ENCODE data around the gene VANGL2. TPM values are rescaled to one million over a fixed set of nuclear protein-coding genes. Genes with fewer than 3 reads are reported as not detected.

Gene VANGL2
- total and polyA plus RNA-seq, 9 of the 15 experiments (the other 6 are each of a cell fraction or from before 2014, with no cell fraction given) = 0.28 to 4.0 (median 0.98) TPM

DNA sequence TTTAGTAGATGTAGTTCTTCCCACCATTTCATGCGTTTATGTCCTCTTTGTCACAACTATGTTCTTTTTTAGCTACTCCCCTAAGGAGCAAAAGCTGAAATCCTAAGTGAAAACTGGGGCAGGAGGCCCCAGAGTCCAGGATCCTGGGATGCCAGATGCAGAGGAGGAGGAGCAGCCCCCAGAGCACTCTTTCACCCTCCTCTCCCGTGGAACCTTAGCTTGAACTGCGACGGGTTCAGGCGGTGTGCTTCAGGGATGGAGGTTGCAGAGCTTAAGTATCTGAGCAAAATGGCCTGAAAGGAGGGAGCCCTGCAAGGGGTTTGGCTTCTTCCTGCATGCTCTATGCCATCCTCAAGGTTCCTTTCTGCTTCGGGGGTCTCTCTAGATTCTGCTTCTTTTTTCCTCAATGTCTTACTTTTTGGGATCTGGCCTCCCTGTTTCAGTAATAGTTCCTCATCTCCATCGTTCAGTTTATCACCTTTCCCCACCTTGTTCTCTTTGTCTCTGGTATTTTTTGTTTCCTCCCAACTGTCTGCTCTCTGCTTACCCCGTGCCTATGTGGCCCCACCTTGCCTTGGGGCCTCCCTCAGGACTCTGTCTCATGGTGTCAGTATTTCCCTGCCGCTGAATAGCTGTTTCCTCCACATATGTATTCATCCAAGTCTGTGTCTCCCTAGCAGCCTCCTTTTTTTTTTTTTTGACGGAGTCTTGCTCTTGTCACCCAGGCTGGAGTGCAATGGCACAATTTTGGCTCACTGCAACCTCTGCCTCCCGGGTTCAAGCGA lies 36.2 kb upstream of the VANGL2 start:
- no peak overlapping the region for H3K4me2 ChIP-seq (ENCODE audit: insufficient read depth, low read length)
- no peaks in the 10 kb centered on the region; the same call in 1 of the 2 replicates for H4K20me1 ChIP-seq (replicated peaks; ENCODE audit: control insufficient read depth, insufficient read depth, low read length)
- no peaks in the 10 kb centered on the region for H3K9me1 ChIP-seq (ENCODE audit: control insufficient read depth, insufficient read depth, low read length)
- H3K9me3 ChIP-seq (replicated peaks; ENCODE audit: control insufficient read depth, insufficient read depth, low read depth, low read length) = no peaks in the 10 kb centered on the region
- peaks cover 31 to 51% of the 10 kb centered on the region in 2 experiments for H3K4me1 ChIP-seq (replicated peaks in 1 of 2; ENCODE audit: control insufficient read depth in 2 of 2, insufficient read depth in 2 of 2, low read length in 2 of 2)
- DNase-seq (ENCODE audit: extremely low read depth in 1 of 4, low spot score in 3 of 4) = no peak
- FAIRE-seq = no peak
- intact Hi-C loops (cut with micrococcal nuclease) = loop anchor here (2.0 kb wide), 1 partner anchor 13 kb away; no protein-coding TSS in a partner anchor
- no peak overlapping the region for H3K4me3 ChIP-seq
- H3K36me3 ChIP-seq (ENCODE audit: control insufficient read depth, insufficient read depth, low read length) = peaks cover 19% of the 10 kb centered on the region; the same call in 2 of the 3 replicates
- ATAC-seq = no peak
- no peak overlapping the region for H2AFZ ChIP-seq (ENCODE audit: low read depth, low read length)
- peak overlapping the region; percentile 73; the same call in 1 of the 3 replicates for H3K27ac ChIP-seq (ENCODE audit: extremely low read depth, low read depth, low read length)
- in situ Hi-C loops (cut with MboI) = no loop called here
- no peaks in the 10 kb centered on the region for H3K79me2 ChIP-seq (ENCODE audit: control insufficient read depth, insufficient read depth, low read length)
- H3K27me3 ChIP-seq (ENCODE audit: control insufficient read depth in 2 of 2, insufficient read depth in 2 of 2, low read length in 2 of 2) = no peaks in the 10 kb centered on the region
- CTCF ChIA-PET (ENCODE audit: low intra/inter-chr PET ratio) = no interaction called here
- peak overlapping the region in 1 of 2 experiments; percentile 16; a peak in 1 of 4 replicates for H3K9ac ChIP-seq (ENCODE audit: insufficient read depth in 1 of 2, low read depth in 2 of 2, low read length in 2 of 2)
- POLR2A ChIA-PET = interaction anchor here (0.6 to 5.8 kb wide), 7 partner anchors 9 to 769 kb away, joined by 3 to 27 read pairs (median 4); partner anchors contain the start of gene DEDD
- WGBS (ENCODE audit: insufficient coverage, low coverage, missing lambda C conversion rate) = 47% methylated on average over 11 of the region's 12 CpGs
- no TSS peak for BruUV-seq (replicated peaks)
- TF ChIP-seq, protein P1, sequence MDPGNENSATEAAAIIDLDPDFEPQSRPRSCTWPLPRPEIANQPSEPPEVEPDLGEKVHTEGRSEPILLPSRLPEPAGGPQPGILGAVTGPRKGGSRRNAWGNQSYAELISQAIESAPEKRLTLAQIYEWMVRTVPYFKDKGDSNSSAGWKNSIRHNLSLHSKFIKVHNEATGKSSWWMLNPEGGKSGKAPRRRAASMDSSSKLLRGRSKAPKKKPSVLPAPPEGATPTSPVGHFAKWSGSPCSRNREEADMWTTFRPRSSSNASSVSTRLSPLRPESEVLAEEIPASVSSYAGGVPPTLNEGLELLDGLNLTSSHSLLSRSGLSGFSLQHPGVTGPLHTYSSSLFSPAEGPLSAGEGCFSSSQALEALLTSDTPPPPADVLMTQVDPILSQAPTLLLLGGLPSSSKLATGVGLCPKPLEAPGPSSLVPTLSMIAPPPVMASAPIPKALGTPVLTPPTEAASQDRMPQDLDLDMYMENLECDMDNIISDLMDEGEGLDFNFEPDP (CRISPR knock-in tag; IDR thresholded peaks at IDR 0.05) = no peak
- TF ChIP-seq SIN3A (IDR thresholded peaks at IDR 0.05; ENCODE audit: borderline replicate concordance in 2 of 2, control insufficient read depth in 1 of 2, low read depth in 2 of 2, low read length in 2 of 2) (no peak), ZNF766 (CRISPR knock-in tag; conservative IDR thresholded peaks at IDR 0.05) (no peak), ZNF431 (CRISPR knock-in tag; IDR thresholded peaks at IDR 0.05) (no peak), KDM5B (IDR thresholded peaks at IDR 0.05; ENCODE audit: insufficient replicate concordance, low read depth, low read length) (no peak), EP400 (IDR thresholded peaks at IDR 0.05) (no peak), PHF20 (IDR thresholded peaks at IDR 0.05; ENCODE audit: partially characterized antibody) (no peak), HOXB6 (CRISPR knock-in tag; IDR thresholded peaks at IDR 0.05; ENCODE audit: borderline replicate concordance) (no peak)
- TF ChIP-seq, protein P2, sequence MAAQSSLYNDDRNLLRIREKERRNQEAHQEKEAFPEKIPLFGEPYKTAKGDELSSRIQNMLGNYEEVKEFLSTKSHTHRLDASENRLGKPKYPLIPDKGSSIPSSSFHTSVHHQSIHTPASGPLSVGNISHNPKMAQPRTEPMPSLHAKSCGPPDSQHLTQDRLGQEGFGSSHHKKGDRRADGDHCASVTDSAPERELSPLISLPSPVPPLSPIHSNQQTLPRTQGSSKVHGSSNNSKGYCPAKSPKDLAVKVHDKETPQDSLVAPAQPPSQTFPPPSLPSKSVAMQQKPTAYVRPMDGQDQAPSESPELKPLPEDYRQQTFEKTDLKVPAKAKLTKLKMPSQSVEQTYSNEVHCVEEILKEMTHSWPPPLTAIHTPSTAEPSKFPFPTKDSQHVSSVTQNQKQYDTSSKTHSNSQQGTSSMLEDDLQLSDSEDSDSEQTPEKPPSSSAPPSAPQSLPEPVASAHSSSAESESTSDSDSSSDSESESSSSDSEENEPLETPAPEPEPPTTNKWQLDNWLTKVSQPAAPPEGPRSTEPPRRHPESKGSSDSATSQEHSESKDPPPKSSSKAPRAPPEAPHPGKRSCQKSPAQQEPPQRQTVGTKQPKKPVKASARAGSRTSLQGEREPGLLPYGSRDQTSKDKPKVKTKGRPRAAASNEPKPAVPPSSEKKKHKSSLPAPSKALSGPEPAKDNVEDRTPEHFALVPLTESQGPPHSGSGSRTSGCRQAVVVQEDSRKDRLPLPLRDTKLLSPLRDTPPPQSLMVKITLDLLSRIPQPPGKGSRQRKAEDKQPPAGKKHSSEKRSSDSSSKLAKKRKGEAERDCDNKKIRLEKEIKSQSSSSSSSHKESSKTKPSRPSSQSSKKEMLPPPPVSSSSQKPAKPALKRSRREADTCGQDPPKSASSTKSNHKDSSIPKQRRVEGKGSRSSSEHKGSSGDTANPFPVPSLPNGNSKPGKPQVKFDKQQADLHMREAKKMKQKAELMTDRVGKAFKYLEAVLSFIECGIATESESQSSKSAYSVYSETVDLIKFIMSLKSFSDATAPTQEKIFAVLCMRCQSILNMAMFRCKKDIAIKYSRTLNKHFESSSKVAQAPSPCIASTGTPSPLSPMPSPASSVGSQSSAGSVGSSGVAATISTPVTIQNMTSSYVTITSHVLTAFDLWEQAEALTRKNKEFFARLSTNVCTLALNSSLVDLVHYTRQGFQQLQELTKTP (IDR thresholded peaks at IDR 0.05; ENCODE audit: low read depth in 1 of 2, partially characterized antibody in 2 of 2) = no peak
- TF ChIP-seq, protein P3, sequence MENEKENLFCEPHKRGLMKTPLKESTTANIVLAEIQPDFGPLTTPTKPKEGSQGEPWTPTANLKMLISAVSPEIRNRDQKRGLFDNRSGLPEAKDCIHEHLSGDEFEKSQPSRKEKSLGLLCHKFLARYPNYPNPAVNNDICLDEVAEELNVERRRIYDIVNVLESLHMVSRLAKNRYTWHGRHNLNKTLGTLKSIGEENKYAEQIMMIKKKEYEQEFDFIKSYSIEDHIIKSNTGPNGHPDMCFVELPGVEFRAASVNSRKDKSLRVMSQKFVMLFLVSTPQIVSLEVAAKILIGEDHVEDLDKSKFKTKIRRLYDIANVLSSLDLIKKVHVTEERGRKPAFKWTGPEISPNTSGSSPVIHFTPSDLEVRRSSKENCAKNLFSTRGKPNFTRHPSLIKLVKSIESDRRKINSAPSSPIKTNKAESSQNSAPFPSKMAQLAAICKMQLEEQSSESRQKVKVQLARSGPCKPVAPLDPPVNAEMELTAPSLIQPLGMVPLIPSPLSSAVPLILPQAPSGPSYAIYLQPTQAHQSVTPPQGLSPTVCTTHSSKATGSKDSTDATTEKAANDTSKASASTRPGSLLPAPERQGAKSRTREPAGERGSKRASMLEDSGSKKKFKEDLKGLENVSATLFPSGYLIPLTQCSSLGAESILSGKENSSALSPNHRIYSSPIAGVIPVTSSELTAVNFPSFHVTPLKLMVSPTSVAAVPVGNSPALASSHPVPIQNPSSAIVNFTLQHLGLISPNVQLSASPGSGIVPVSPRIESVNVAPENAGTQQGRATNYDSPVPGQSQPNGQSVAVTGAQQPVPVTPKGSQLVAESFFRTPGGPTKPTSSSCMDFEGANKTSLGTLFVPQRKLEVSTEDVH (IDR thresholded peaks at IDR 0.05; ENCODE audit: low read depth, partially characterized antibody) = no peak
- TF ChIP-seq, protein P4, sequence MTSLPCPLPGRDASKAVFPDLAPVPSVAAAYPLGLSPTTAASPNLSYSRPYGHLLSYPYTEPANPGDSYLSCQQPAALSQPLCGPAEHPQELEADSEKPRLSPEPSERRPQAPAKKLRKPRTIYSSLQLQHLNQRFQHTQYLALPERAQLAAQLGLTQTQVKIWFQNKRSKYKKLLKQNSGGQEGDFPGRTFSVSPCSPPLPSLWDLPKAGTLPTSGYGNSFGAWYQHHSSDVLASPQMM (CRISPR knock-in tag; IDR thresholded peaks at IDR 0.05) = no peak

All from K562 (cell line).